H1 (cell line): ENCODE data around the gene GALNT11. TPM values are rescaled to one million over a fixed set of nuclear protein-coding genes. Genes with fewer than 3 reads are reported as not detected.

Experiments used
- CTCF ChIA-PET: fragments of 300-600 bp; sonication (Branson Sonifier 250); formaldehyde crosslinking; loops from one replicate; lab custom pipeline; 2021; ENCODE audit not compliant: partially characterized antibody; lab: Charles Lee
- POLR2A ChIA-PET: fragments of 300-600 bp; sonication (Branson Sonifier 250); formaldehyde crosslinking; loops from one replicate; lab custom pipeline; 2021; ENCODE audit warnings: inconsistent platforms; ENCODE audit not compliant: partially characterized antibody; lab: Charles Lee
- DNase-seq, 2 experiments: peaks; one replicate each; pipeline versions ENCODE4 v3.0.0 to v3.0.0-alpha.2; 2010 to 2022; ENCODE audit warnings: low spot score in 2 of 2, low read depth in 1 of 2, mixed read lengths in 1 of 2
- FAIRE-seq: peaks from 2 replicates; lab custom pipeline; 2011; peaks lifted over from hg19 to GRCh38; lab: Jason Lieb, UNC
- H2AFZ ChIP-seq: 2 replicates; pipeline ENCODE4 v1.8.1; 2012; ENCODE audit warnings: low read length, inconsistent platforms
- H2AK5ac ChIP-seq: 2 replicates; pipeline ENCODE4 v1.6.1; 2013; ENCODE audit warnings: low read depth, low read length
- H2BK120ac ChIP-seq: replicated peaks from 2 replicates; pipeline ENCODE3; 2013; ENCODE audit warnings: low read depth, low read length, inconsistent platforms
- H2BK12ac ChIP-seq: 2 replicates; pipeline ENCODE4 v1.6.1; 2013; ENCODE audit warnings: low read depth, low read length
- H2BK15ac ChIP-seq: 2 replicates; pipeline ENCODE4 v1.6.1; 2013; ENCODE audit warnings: low read length
- H2BK20ac ChIP-seq: 2 replicates; pipeline ENCODE4 v1.6.1; 2013; ENCODE audit warnings: low read length
- H2BK5ac ChIP-seq: 2 replicates; pipeline ENCODE4 v1.6.1; 2013; ENCODE audit warnings: low read depth, low read length
- H3K14ac ChIP-seq: 2 replicates; pipeline ENCODE4 v1.6.1; 2013; ENCODE audit warnings: inconsistent platforms; ENCODE audit not compliant: insufficient read length
- H3K18ac ChIP-seq: 2 replicates; pipeline ENCODE4 v1.6.1; 2013; ENCODE audit warnings: low read length; ENCODE audit errors: extremely low read depth
- H3K23ac ChIP-seq: 2 replicates; pipeline ENCODE4 v1.6.1; 2013; ENCODE audit warnings: inconsistent platforms; ENCODE audit not compliant: insufficient read length
- H3K23me2 ChIP-seq: 2 replicates; pipeline ENCODE4 v1.6.1; 2013; ENCODE audit warnings: low read depth, low read length
- H3K27ac ChIP-seq: 2 replicates; pipeline ENCODE4 v1.6.1; 2011; ENCODE audit warnings: low read depth, low read length, inconsistent platforms
- H3K27me3 ChIP-seq, 4 experiments: replicated peaks in 1 of 4; 1 replicate in 1 of 4; 2 replicates in 3 of 4; pipeline versions ENCODE4 v1.6.1 to v1.8.1; 2011 to 2013; ENCODE audit warnings: low read length in 3 of 4, mild to moderate bottlenecking in 3 of 4, inconsistent platforms in 2 of 4, mixed read lengths in 2 of 4, moderate library complexity in 1 of 4; ENCODE audit not compliant: control insufficient read depth in 3 of 4, insufficient read depth in 3 of 4; ENCODE audit errors: extremely low read depth in 1 of 4
- H3K36me3 ChIP-seq, 4 experiments: 2 replicates each; pipeline versions ENCODE4 v1.6.1 to v1.8.1; 2011 to 2013; ENCODE audit warnings: mild to moderate bottlenecking in 4 of 4, low read length in 3 of 4, moderate library complexity in 2 of 4, control low read depth in 1 of 4, inconsistent platforms in 1 of 4; ENCODE audit not compliant: insufficient read depth in 4 of 4, control insufficient read depth in 2 of 4
- H3K4ac ChIP-seq: replicated peaks from 2 replicates; pipeline ENCODE3; 2013; ENCODE audit warnings: low read length, low read depth, mixed read lengths, inconsistent platforms; ENCODE audit not compliant: insufficient read length
- H3K4me1 ChIP-seq, 4 experiments: replicated peaks in 1 of 4; 1 replicate in 1 of 4; 2 replicates in 3 of 4; pipeline versions ENCODE4 v1.6.1 to v1.8.1; 2011 to 2013; ENCODE audit warnings: low read length in 3 of 4, inconsistent platforms in 2 of 4, mixed read lengths in 1 of 4; ENCODE audit not compliant: insufficient read depth in 4 of 4, control insufficient read depth in 3 of 4
- H3K4me2 ChIP-seq, 2 experiments: 2 replicates each; pipeline versions ENCODE4 v1.6.1 to v1.8.1; 2011 to 2013; ENCODE audit warnings: low read depth in 2 of 2, low read length in 2 of 2, control low read depth in 1 of 2, inconsistent platforms in 1 of 2, mild to moderate bottlenecking in 1 of 2; ENCODE audit not compliant: insufficient read depth in 1 of 2
- H3K4me3 ChIP-seq, 4 experiments: fragments of 200-600, 300-600 bp in 1 of 4; sonication (generic), shearing (Covaris generic), sonication (Bioruptor Twin) in 1 of 4; 2 replicates each; pipeline versions ENCODE4 v1.5.1 to v1.8.1; 2011 to 2016; ENCODE audit warnings: low read length in 4 of 4, low read depth in 3 of 4, control low read depth in 2 of 4, inconsistent platforms in 2 of 4, mild to moderate bottlenecking in 2 of 4, mixed read lengths in 1 of 4, moderate library complexity in 1 of 4; ENCODE audit not compliant: insufficient read depth in 2 of 4; ENCODE audit errors: extremely low read depth in 1 of 4
- H3K56ac ChIP-seq: replicated peaks from 2 replicates; pipeline ENCODE3; 2013; ENCODE audit warnings: low read depth, mild to moderate bottlenecking, mixed read lengths, low read length, inconsistent platforms; ENCODE audit not compliant: insufficient read length
- H3K79me1 ChIP-seq: 2 replicates; pipeline ENCODE4 v1.6.1; 2013; ENCODE audit warnings: low read depth, low read length, control low read depth
- H3K79me2 ChIP-seq, 2 experiments: 2 replicates each; pipeline versions ENCODE4 v1.6.1 to v1.8.1; 2012 to 2013; ENCODE audit warnings: low read length in 2 of 2, mild to moderate bottlenecking in 2 of 2, inconsistent platforms in 1 of 2; ENCODE audit not compliant: insufficient read depth in 2 of 2, control insufficient read depth in 1 of 2
- H3K9ac ChIP-seq, 4 experiments: replicated peaks in 1 of 4; 1 replicate in 1 of 4; 2 replicates in 3 of 4; pipeline versions ENCODE4 v1.6.1 to v1.8.1; 2011 to 2013; ENCODE audit warnings: low read depth in 3 of 4, low read length in 3 of 4, control low read depth in 2 of 4, mild to moderate bottlenecking in 2 of 4, moderate library complexity in 2 of 4, inconsistent platforms in 1 of 4; ENCODE audit errors: extremely low read depth in 1 of 4
- H3K9me3 ChIP-seq, 2 experiments: 2 replicates each; pipeline versions ENCODE4 v1.6.1 to v1.8.1; 2012 to 2013; ENCODE audit warnings: mild to moderate bottlenecking in 2 of 2, moderate library complexity in 2 of 2, control low read depth in 1 of 2, inconsistent platforms in 1 of 2, low read depth in 1 of 2, low read length in 1 of 2, mixed read lengths in 1 of 2; ENCODE audit not compliant: insufficient read depth in 2 of 2
- H4K20me1 ChIP-seq, 2 experiments: replicated peaks in 1 of 2; 2 replicates each; pipeline versions ENCODE3 to v1.8.1; 2011 to 2013; ENCODE audit warnings: inconsistent platforms in 2 of 2, low read length in 2 of 2, mild to moderate bottlenecking in 1 of 2; ENCODE audit not compliant: insufficient read depth in 2 of 2, control insufficient read depth in 1 of 2
- H4K5ac ChIP-seq: 2 replicates; pipeline ENCODE4 v1.6.1; 2013; ENCODE audit warnings: low read length, low read depth, mixed read lengths, inconsistent platforms; ENCODE audit not compliant: insufficient read length
- H4K8ac ChIP-seq: 2 replicates; pipeline ENCODE4 v1.8.0; 2013; ENCODE audit warnings: mild to moderate bottlenecking, moderate library complexity, low read length, inconsistent platforms; ENCODE audit not compliant: insufficient read depth; ENCODE audit errors: extremely low read depth
- H4K91ac ChIP-seq: replicated peaks from 2 replicates; pipeline ENCODE3; 2013; ENCODE audit warnings: low read length, mixed read lengths, inconsistent platforms; ENCODE audit not compliant: insufficient read length
- CBX8 ChIP-seq: fragments of 300-800, 300-1000 bp; sonication (generic); IDR thresholded peaks from 2 replicates; pipeline ENCODE4 v1.7.1; 2016; ENCODE audit warnings: low read depth, low read length, borderline replicate concordance
- NRF1 ChIP-seq: IDR thresholded peaks from 2 replicates; pipeline ENCODE4 v1.6.1; 2011; ENCODE audit warnings: mild to moderate bottlenecking, low read depth, low read length, improper control_type of control experiment
- PHF8 ChIP-seq: fragments of 200-600 bp; sonication (generic); conservative IDR thresholded peaks from 2 replicates; pipeline ENCODE4 v1.7.1; 2012; ENCODE audit warnings: low read depth, mild to moderate bottlenecking, inconsistent platforms, low read length, moderate library complexity
- RNF2 ChIP-seq: fragments of 200-900, 300-1000 bp; sonication (generic); IDR thresholded peaks from 2 replicates; pipeline ENCODE4 v1.7.1; 2016; ENCODE audit warnings: borderline replicate concordance, low read depth, mild to moderate bottlenecking, antibody characterized with exemption, low read length; ENCODE audit not compliant: poor library complexity, severe bottlenecking; ENCODE audit errors: missing control alignments
- RXRA ChIP-seq: IDR thresholded peaks from 2 replicates; pipeline ENCODE4 v1.6.1; 2011; ENCODE audit warnings: low read depth, mild to moderate bottlenecking, low read length, moderate library complexity; ENCODE audit not compliant: insufficient read depth
- SAP30 ChIP-seq: fragments of 300-600 bp; sonication (generic); IDR thresholded peaks from 2 replicates; pipeline ENCODE4 v1.7.1; 2012; ENCODE audit warnings: low read length, moderate library complexity, mild to moderate bottlenecking, inconsistent platforms; ENCODE audit not compliant: insufficient read depth, insufficient replicate concordance
- WGBS, 2 experiments: shearing (Covaris generic) in 1 of 2; methylation state at CpG; one replicate each; pipeline versions ENCODE4 v1.1.6 to v1.1.7; 2013 to 2015; ENCODE audit warnings: low lambda C conversion rate in 2 of 2, mixed read lengths in 2 of 2, inconsistent platforms in 1 of 2, low coverage in 1 of 2, missing lambda C conversion rate in 1 of 2; ENCODE audit not compliant: insufficient replicate concordance in 2 of 2, insufficient coverage in 1 of 2, insufficient read length in 1 of 2; ENCODE audit errors: extremely low coverage in 1 of 2, missing lambda C conversion rate in 1 of 2; 5-methylcytosine and 5-hydroxymethylcytosine counted together
- polyA plus RNA-seq, 7 experiments: library from polyadenylated mRNA; depleted of rRNA in 3 of 7; stranded (reverse) in 5 of 7; unstranded in 2 of 7; fragments of >200 nt in 5 of 7; fragments of 200-250 nt in 2 of 7; gene quantifications; 1 replicate in 5 of 7; 2 replicates in 1 of 7; 4 replicates in 1 of 7; pipeline versions ENCODE4 v1.2.1 to v1.2.3, GENCODE V29; 2011 to 2013; ENCODE audit warnings: missing spikeins in 2 of 7, mixed read lengths in 2 of 7
- total RNA-seq: library from RNA; stranded (reverse); fragmentation: NEBNext Ultra II Directional; extraction: Animal tissue kit (Norgen Biotek cat#: 25700); gene quantifications from 2 replicates; pipeline ENCODE4 v1.2.1, GENCODE V29; 2021

Gene GALNT11
- total and polyA plus RNA-seq, 2 of the 8 experiments (the other 6 are each of a cell fraction or from before 2014, with no cell fraction given): 20.5 to 23.2 TPM

GRCh38 chr7:151984612-151985011 is 40.9 kb upstream of the GALNT11 start:
- CTCF ChIA-PET: no interaction called here
- TF ChIP-seq CBX8: no peak
- no peak for TF ChIP-seq RXRA
- TF ChIP-seq PHF8: no peak
- TF ChIP-seq SAP30: no peak
- no peak for TF ChIP-seq RNF2
- no peak for TF ChIP-seq NRF1
- POLR2A ChIA-PET: no interaction called here

More at GRCh38 chr7:151984612-151985011, 40.9 kb upstream of the GALNT11 start:
- no peak overlapping the region for H2BK5ac ChIP-seq
- 96% methylated on average over 3 of the region's 3 CpGs; no CpG with 5 or more reads in 1 of the 2 experiments for WGBS, 2 experiments
- H3K79me2 ChIP-seq: no peaks in the 10 kb centered on the region
- no peaks in the 10 kb centered on the region for H4K20me1 ChIP-seq
- H4K5ac ChIP-seq: no peak overlapping the region
- H3K79me1 ChIP-seq: no peaks in the 10 kb centered on the region
- H3K4me2 ChIP-seq: no peak overlapping the region
- FAIRE-seq (no peak), DNase-seq (no peak)
- no peak overlapping the region for H3K27ac ChIP-seq
- H3K9ac ChIP-seq: no peak overlapping the region
- H3K23me2 ChIP-seq: no peaks in the 10 kb centered on the region
- peaks cover 0 to 2% (median 0%) of the 10 kb centered on the region in 4 experiments; a peak in 3 of 7 replicates for H3K4me1 ChIP-seq
- no peaks in the 10 kb centered on the region for H3K36me3 ChIP-seq
- no peak overlapping the region for H2BK15ac ChIP-seq
- no peaks in the 10 kb centered on the region for H3K27me3 ChIP-seq
- no peak overlapping the region for H2AFZ ChIP-seq
- H2BK12ac ChIP-seq: no peak overlapping the region
- H3K4ac ChIP-seq: no peak overlapping the region
- H3K18ac ChIP-seq: no peak overlapping the region
- no peak overlapping the region for H3K14ac ChIP-seq
- no peak overlapping the region for H2AK5ac ChIP-seq
- no peak overlapping the region for H3K56ac ChIP-seq
- H3K9me3 ChIP-seq: no peaks in the 10 kb centered on the region
- no peak overlapping the region for H3K23ac ChIP-seq
- H2BK20ac ChIP-seq: no peak overlapping the region
- H2BK120ac ChIP-seq: no peak overlapping the region
- H3K4me3 ChIP-seq: no peak overlapping the region
- H4K8ac ChIP-seq: no peak overlapping the region
- no peak overlapping the region for H4K91ac ChIP-seq
